HepG2 (cell line): Measurements from ENCODE around the gene TMED6. TPM values are rescaled to one million over a fixed set of nuclear protein-coding genes. Genes with fewer than 3 reads are reported as not detected.

Source experiments
- ELF4 ChIP-seq: sonication (generic); formaldehyde crosslinking; IDR thresholded peaks from 2 replicates; pipeline ENCODE4 v1.5.0; 2020; ENCODE audit warnings: missing genetic modification reagents, mild to moderate bottlenecking, moderate library complexity, borderline replicate concordance
- GLMP ChIP-seq: sonication (generic); formaldehyde crosslinking; IDR thresholded peaks from 2 replicates; pipeline ENCODE4 v1.9.0; 2021; ENCODE audit warnings: missing genetic modification reagents, mild to moderate bottlenecking, borderline replicate concordance
- MED13 ChIP-seq: sonication (generic); formaldehyde crosslinking; IDR thresholded peaks from 2 replicates; pipeline ENCODE4 v1.5.0; 2020; ENCODE audit warnings: missing genetic modification reagents
- MTA1 ChIP-seq: sonication (generic); formaldehyde crosslinking; IDR thresholded peaks from 2 replicates; pipeline ENCODE4 v1.4.0; 2020; ENCODE audit warnings: missing genetic modification reagents, mild to moderate bottlenecking, borderline replicate concordance
- NCOA5 ChIP-seq: sonication (generic); formaldehyde crosslinking; IDR thresholded peaks from 2 replicates; pipeline ENCODE4 v1.4.0; 2020; ENCODE audit warnings: missing genetic modification reagents
- SALL1 ChIP-seq: sonication (generic); formaldehyde crosslinking; IDR thresholded peaks from 2 replicates; pipeline ENCODE4 v1.8.0; 2022; ENCODE audit warnings: mild to moderate bottlenecking, missing genetic modification reagents
- SUZ12 ChIP-seq: fragments of 150-350 bp; IDR thresholded peaks from 2 replicates; pipeline ENCODE4 v1.6.1; 2014; ENCODE audit warnings: low read depth, low read length
- ZFP36 ChIP-seq: fragments of 150-350 bp; IDR thresholded peaks from 2 replicates; pipeline ENCODE4 v1.6.1; 2018; ENCODE audit warnings: borderline replicate concordance, low read length, low read depth; ENCODE audit not compliant: partially characterized antibody
- ZFX ChIP-seq: sonication (generic); formaldehyde crosslinking; IDR thresholded peaks from 2 replicates; pipeline ENCODE4 v1.4.0; 2020; ENCODE audit warnings: mild to moderate bottlenecking, low read depth, missing genetic modification reagents, moderate library complexity
- ZNF562 ChIP-seq: sonication (generic); formaldehyde crosslinking; IDR thresholded peaks from 2 replicates; pipeline ENCODE4 v1.8.0; 2022; ENCODE audit warnings: missing genetic modification reagents, borderline replicate concordance
- ZNF619 ChIP-seq: sonication (generic); formaldehyde crosslinking; IDR thresholded peaks from 2 replicates; pipeline ENCODE4 v1.4.0; 2020; ENCODE audit warnings: mild to moderate bottlenecking, missing genetic modification reagents
- ZNF720 ChIP-seq: sonication (generic); formaldehyde crosslinking; IDR thresholded peaks from 2 replicates; pipeline ENCODE4 v1.4.0; 2020; ENCODE audit warnings: missing genetic modification reagents
- ZNF777 ChIP-seq: sonication (generic); formaldehyde crosslinking; IDR thresholded peaks from 2 replicates; pipeline ENCODE4 v1.4.0; 2020; ENCODE audit warnings: missing genetic modification reagents
- ZNF788 ChIP-seq: sonication (generic); formaldehyde crosslinking; IDR thresholded peaks from 2 replicates; pipeline ENCODE4 v1.5.0; 2020; ENCODE audit warnings: mild to moderate bottlenecking, missing genetic modification reagents, borderline replicate concordance
- ZNF883 ChIP-seq: sonication (generic); formaldehyde crosslinking; IDR thresholded peaks from 2 replicates; pipeline ENCODE4 v1.5.1; 2020; ENCODE audit warnings: mild to moderate bottlenecking, missing genetic modification reagents; ENCODE audit errors: not compliant biosample characterization
- polyA plus RNA-seq, 8 experiments: library from polyadenylated mRNA; depleted of rRNA in 3 of 8; stranded (reverse) in 7 of 8; unstranded in 1 of 8; fragments of >200 nt; fragmentation: Illumina TruSeq in 4 of 8; extraction: Trizol in 4 of 8; gene quantifications; 2 replicates each; pipeline versions ENCODE4 v1.2.1 to v1.2.3, GENCODE V29; 2011 to 2016; ENCODE audit warnings: low read depth in 4 of 8, missing spikeins in 1 of 8, mixed read lengths in 1 of 8; ENCODE audit not compliant: insufficient read depth in 1 of 8
- total RNA-seq, 5 experiments: library from RNA; depleted of rRNA; stranded (reverse); fragments of >200 nt; fragmentation: Illumina TruSeq; extraction: Trizol; gene quantifications; 2 replicates each; pipeline ENCODE4 v1.2.3, GENCODE V29; 2016; ENCODE audit warnings: low read depth in 1 of 5
- TF ChIP-seq, protein P1 (sequence below): sonication (generic); formaldehyde crosslinking; IDR thresholded peaks from 2 replicates; pipeline ENCODE4 v1.4.0; 2020; ENCODE audit warnings: mild to moderate bottlenecking, low read depth, missing genetic modification reagents
- TF ChIP-seq, protein P2 (sequence below): sonication (generic); formaldehyde crosslinking; IDR thresholded peaks from 2 replicates; pipeline ENCODE4; 2020; ENCODE audit warnings: missing genetic modification reagents, mild to moderate bottlenecking, borderline replicate concordance
- TF ChIP-seq, protein P3 (sequence below): sonication (generic); formaldehyde crosslinking; IDR thresholded peaks from 2 replicates; pipeline ENCODE4 v1.4.0; 2020; ENCODE audit warnings: missing genetic modification reagents, borderline replicate concordance
- TF ChIP-seq, protein P4 (sequence below): sonication (generic); formaldehyde crosslinking; IDR thresholded peaks from 2 replicates; pipeline ENCODE4 v1.4.0; 2020; ENCODE audit warnings: missing genetic modification reagents

Gene TMED6
- total and polyA plus RNA-seq, 2 of the 13 experiments (the other 11 are each of a cell fraction or from before 2014, with no cell fraction given), result 9.8 to 14.4 TPM

DNA sequence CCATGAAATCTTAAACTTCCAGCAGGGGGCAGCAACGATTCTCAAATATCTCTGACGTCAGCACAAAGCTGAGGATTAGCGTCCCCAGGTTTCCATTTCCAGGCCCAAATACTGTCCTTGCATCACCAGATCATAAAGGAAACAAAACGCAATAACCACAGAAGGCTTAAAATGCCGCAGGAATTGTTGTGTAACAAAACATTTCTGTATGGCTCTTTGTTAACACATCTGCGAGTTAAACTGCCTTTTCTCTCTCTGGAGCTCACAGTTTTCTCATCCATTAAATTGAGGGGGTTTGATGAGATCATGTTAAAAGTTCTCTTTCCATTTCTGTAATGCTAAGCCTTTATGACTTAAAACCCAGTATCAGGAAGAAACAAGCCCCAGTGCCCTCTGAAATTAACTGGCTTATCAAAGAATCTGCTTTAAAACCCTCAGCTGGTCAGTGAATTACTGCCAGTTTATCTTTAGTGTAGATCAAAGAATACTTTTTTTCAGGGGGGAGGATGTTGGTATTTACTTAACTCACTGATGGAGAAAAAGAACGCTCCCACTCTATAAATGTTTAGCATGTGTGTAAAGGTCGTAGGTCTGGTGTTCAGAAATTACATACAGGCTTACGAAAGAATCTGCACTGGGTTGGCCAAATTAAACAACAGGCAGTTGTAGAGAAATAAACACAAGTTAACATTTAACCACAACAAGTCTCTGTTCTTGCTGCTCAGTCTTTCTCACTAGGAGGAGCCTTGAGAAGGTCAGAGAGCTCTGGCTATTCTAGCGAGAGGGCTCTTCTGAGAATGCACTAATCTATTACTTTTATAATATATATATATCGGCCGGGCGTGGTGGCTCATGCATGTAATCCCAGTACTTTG lies 44.8 kb upstream of the TMED6 start (continued):
- no peak for TF ChIP-seq ZNF562 (CRISPR knock-in tag)
- TF ChIP-seq, protein P1, sequence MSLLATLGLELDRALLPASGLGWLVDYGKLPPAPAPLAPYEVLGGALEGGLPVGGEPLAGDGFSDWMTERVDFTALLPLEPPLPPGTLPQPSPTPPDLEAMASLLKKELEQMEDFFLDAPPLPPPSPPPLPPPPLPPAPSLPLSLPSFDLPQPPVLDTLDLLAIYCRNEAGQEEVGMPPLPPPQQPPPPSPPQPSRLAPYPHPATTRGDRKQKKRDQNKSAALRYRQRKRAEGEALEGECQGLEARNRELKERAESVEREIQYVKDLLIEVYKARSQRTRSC (CRISPR knock-in tag), result 0 out of 2 replicates have a peak, but pooled peaks have one; percentile 25
- no peak for TF ChIP-seq ZFP36
- peak; percentile 58; the same call in 1 of the 2 replicates for TF ChIP-seq SALL1 (CRISPR knock-in tag)
- TF ChIP-seq NCOA5 (CRISPR knock-in tag), result no peak
- peak; percentile 88 for TF ChIP-seq ZFX (CRISPR knock-in tag)
- TF ChIP-seq, protein P2, sequence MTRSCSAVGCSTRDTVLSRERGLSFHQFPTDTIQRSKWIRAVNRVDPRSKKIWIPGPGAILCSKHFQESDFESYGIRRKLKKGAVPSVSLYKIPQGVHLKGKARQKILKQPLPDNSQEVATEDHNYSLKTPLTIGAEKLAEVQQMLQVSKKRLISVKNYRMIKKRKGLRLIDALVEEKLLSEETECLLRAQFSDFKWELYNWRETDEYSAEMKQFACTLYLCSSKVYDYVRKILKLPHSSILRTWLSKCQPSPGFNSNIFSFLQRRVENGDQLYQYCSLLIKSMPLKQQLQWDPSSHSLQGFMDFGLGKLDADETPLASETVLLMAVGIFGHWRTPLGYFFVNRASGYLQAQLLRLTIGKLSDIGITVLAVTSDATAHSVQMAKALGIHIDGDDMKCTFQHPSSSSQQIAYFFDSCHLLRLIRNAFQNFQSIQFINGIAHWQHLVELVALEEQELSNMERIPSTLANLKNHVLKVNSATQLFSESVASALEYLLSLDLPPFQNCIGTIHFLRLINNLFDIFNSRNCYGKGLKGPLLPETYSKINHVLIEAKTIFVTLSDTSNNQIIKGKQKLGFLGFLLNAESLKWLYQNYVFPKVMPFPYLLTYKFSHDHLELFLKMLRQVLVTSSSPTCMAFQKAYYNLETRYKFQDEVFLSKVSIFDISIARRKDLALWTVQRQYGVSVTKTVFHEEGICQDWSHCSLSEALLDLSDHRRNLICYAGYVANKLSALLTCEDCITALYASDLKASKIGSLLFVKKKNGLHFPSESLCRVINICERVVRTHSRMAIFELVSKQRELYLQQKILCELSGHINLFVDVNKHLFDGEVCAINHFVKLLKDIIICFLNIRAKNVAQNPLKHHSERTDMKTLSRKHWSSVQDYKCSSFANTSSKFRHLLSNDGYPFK (CRISPR knock-in tag), result no peak
- no peak for TF ChIP-seq MTA1
- TF ChIP-seq, protein P3, sequence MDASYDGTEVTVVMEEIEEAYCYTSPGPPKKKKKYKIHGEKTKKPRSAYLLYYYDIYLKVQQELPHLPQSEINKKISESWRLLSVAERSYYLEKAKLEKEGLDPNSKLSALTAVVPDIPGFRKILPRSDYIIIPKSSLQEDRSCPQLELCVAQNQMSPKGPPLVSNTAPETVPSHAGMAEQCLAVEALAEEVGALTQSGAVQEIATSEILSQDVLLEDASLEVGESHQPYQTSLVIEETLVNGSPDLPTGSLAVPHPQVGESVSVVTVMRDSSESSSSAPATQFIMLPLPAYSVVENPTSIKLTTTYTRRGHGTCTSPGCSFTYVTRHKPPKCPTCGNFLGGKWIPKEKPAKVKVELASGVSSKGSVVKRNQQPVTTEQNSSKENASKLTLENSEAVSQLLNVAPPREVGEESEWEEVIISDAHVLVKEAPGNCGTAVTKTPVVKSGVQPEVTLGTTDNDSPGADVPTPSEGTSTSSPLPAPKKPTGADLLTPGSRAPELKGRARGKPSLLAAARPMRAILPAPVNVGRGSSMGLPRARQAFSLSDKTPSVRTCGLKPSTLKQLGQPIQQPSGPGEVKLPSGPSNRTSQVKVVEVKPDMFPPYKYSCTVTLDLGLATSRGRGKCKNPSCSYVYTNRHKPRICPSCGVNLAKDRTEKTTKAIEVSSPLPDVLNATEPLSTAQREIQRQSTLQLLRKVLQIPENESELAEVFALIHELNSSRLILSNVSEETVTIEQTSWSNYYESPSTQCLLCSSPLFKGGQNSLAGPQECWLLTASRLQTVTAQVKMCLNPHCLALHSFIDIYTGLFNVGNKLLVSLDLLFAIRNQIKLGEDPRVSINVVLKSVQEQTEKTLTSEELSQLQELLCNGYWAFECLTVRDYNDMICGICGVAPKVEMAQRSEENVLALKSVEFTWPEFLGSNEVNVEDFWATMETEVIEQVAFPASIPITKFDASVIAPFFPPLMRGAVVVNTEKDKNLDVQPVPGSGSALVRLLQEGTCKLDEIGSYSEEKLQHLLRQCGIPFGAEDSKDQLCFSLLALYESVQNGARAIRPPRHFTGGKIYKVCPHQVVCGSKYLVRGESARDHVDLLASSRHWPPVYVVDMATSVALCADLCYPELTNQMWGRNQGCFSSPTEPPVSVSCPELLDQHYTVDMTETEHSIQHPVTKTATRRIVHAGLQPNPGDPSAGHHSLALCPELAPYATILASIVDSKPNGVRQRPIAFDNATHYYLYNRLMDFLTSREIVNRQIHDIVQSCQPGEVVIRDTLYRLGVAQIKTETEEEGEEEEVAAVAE (CRISPR knock-in tag), result peak; percentile 88; the same call in 1 of the 2 replicates
- TF ChIP-seq ZNF619, result no peak
- 0 out of 2 replicates have a peak, but pooled peaks have one; percentile 84 for TF ChIP-seq MED13 (CRISPR knock-in tag)
- TF ChIP-seq SUZ12, result no peak
- no peak for TF ChIP-seq ZNF777 (CRISPR knock-in tag)
- peak; percentile 42; the same call in 1 of the 2 replicates for TF ChIP-seq ZNF788 (CRISPR knock-in tag)
- no peak for TF ChIP-seq ZNF883 (CRISPR knock-in tag)
- TF ChIP-seq, protein P4, sequence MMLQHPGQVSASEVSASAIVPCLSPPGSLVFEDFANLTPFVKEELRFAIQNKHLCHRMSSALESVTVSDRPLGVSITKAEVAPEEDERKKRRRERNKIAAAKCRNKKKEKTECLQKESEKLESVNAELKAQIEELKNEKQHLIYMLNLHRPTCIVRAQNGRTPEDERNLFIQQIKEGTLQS (CRISPR knock-in tag), result peak; percentile 92
- TF ChIP-seq ZNF720 (CRISPR knock-in tag), result no peak
- TF ChIP-seq ELF4 (CRISPR knock-in tag), result peak; percentile 88; the same call in 1 of the 2 replicates
- no peak for TF ChIP-seq GLMP (CRISPR knock-in tag)
